K562 (cell line): ENCODE results near the gene ZBTB26. TPM values are rescaled to one million over a fixed set of nuclear protein-coding genes. Genes with fewer than 3 reads are reported as not detected.
A peak's percentile ranks its signal among the peaks of the same experiment; 100 is the strongest.

Experiments used
- BDP1 ChIP-seq: IDR thresholded peaks from 3 replicates; pipeline ENCODE4 v1.6.1; 2011; ENCODE audit not compliant: insufficient read length, insufficient read depth
- DACH1 ChIP-seq: fragments of 450-650 bp; IDR thresholded peaks from 2 replicates; pipeline ENCODE4 v1.6.1; 2018; ENCODE audit not compliant: partially characterized antibody
- E2F3 ChIP-seq: fragments of 250-450 bp; sonication (Bioruptor Pico); IDR thresholded peaks from 2 replicates; pipeline ENCODE4 v1.4.0; 2020; ENCODE audit warnings: mild to moderate bottlenecking
- GTF2F1 ChIP-seq: IDR thresholded peaks from 2 replicates; pipeline ENCODE4 v1.6.1; 2011; ENCODE audit warnings: low read depth, low read length, improper control_type of control experiment
- NR1H2 ChIP-seq: sonication (generic); formaldehyde crosslinking; IDR thresholded peaks from 2 replicates; pipeline ENCODE4 v1.4.0; 2020; ENCODE audit warnings: mild to moderate bottlenecking, missing genetic modification reagents
- SNIP1 ChIP-seq: fragments of 450-650 bp; IDR thresholded peaks from 2 replicates; pipeline ENCODE4 v1.7.1; 2017; ENCODE audit warnings: low read depth, mild to moderate bottlenecking
- SNRNP70 ChIP-seq: fragments of 200-400 bp; formaldehyde crosslinking; optimal IDR thresholded peaks from 2 replicates; pipeline ENCODE3; 2017; ENCODE audit warnings: low read depth, low read length
- SRSF9 ChIP-seq: fragments of 200-400 bp; formaldehyde crosslinking; IDR thresholded peaks from 2 replicates; pipeline ENCODE4 v1.6.1; 2017; ENCODE audit warnings: low read depth, low read length, borderline replicate concordance
- TAF7 ChIP-seq: fragments of 450-650 bp; IDR thresholded peaks from 2 replicates; pipeline ENCODE4 v1.6.1; 2016; ENCODE audit warnings: missing genetic modification characterization, missing compliant biosample characterization
- ZBED1 ChIP-seq: IDR thresholded peaks from 2 replicates; pipeline ENCODE4 v1.6.1; 2014
- ZBTB8A ChIP-seq: fragments of 450-650 bp; IDR thresholded peaks from 2 replicates; pipeline ENCODE4 v1.6.1; 2018; ENCODE audit warnings: mild to moderate bottlenecking, moderate library complexity; ENCODE audit not compliant: partially characterized antibody
- ZNF12 ChIP-seq: sonication (generic); formaldehyde crosslinking; IDR thresholded peaks from 2 replicates; pipeline ENCODE4 v1.4.0; 2020; ENCODE audit warnings: mild to moderate bottlenecking, missing genetic modification reagents
- ZNF274 ChIP-seq: IDR thresholded peaks from 2 replicates; pipeline ENCODE4 v1.6.1; 2011; ENCODE audit warnings: low read depth, mild to moderate bottlenecking, low read length, moderate library complexity, borderline replicate concordance
- ZSCAN32 ChIP-seq: fragments of 450-650 bp; formaldehyde crosslinking; IDR thresholded peaks from 2 replicates; pipeline ENCODE4 v1.4.0; 2020; ENCODE audit warnings: mild to moderate bottlenecking, moderate library complexity
- polyA plus RNA-seq, 8 experiments: library from polyadenylated mRNA; depleted of rRNA in 4 of 8; stranded (reverse) in 5 of 8; unstranded in 3 of 8; fragments of >200 nt; fragmentation: Nextera tagmentation in 2 of 8; fragmentation: Illumina TruSeq in 1 of 8; extraction: Ambion mirVana in 2 of 8; extraction: Trizol in 1 of 8; gene quantifications; 2 replicates each; pipeline versions ENCODE4 v1.2.1 to v1.2.3, GENCODE V29; 2011 to 2014; ENCODE audit warnings: inconsistent platforms in 1 of 8, missing spikeins in 1 of 8
- total RNA-seq, 7 experiments: library from RNA; depleted of rRNA in 6 of 7; stranded (reverse); fragments of >200 nt in 6 of 7; fragmentation: Illumina TruSeq in 2 of 7; extraction: Trizol in 2 of 7; gene quantifications; 2 replicates each; pipeline versions ENCODE4 v1.2.1 to v1.2.3, GENCODE V29; 2011 to 2021; ENCODE audit warnings: low replicate concordance in 1 of 7
- TF ChIP-seq, protein P1 (sequence below): fragments of 450-650 bp; IDR thresholded peaks from 2 replicates; pipeline ENCODE4 v1.6.1; 2018; ENCODE audit not compliant: partially characterized antibody
- TF ChIP-seq, protein P2 (sequence below): fragments of 450-650 bp; IDR thresholded peaks from 2 replicates; pipeline ENCODE4 v1.6.1; 2017; ENCODE audit warnings: mild to moderate bottlenecking, moderate library complexity
- TF ChIP-seq, protein P3 (sequence below): fragments of 150-350 bp; conservative IDR thresholded peaks from 2 replicates; pipeline ENCODE4 v1.6.1; 2014; ENCODE audit warnings: low read length
- TF ChIP-seq, protein P4 (sequence below): sonication (generic); formaldehyde crosslinking; IDR thresholded peaks from 2 replicates; pipeline ENCODE4 v1.4.0; 2020; ENCODE audit warnings: mild to moderate bottlenecking, missing genetic modification reagents

ZBTB26 gene
- total and polyA plus RNA-seq, 9 of the 15 experiments (the other 6 are each of a cell fraction or from before 2014, with no cell fraction given): 2.4 to 20.7 (median 5.0) TPM

DNA sequence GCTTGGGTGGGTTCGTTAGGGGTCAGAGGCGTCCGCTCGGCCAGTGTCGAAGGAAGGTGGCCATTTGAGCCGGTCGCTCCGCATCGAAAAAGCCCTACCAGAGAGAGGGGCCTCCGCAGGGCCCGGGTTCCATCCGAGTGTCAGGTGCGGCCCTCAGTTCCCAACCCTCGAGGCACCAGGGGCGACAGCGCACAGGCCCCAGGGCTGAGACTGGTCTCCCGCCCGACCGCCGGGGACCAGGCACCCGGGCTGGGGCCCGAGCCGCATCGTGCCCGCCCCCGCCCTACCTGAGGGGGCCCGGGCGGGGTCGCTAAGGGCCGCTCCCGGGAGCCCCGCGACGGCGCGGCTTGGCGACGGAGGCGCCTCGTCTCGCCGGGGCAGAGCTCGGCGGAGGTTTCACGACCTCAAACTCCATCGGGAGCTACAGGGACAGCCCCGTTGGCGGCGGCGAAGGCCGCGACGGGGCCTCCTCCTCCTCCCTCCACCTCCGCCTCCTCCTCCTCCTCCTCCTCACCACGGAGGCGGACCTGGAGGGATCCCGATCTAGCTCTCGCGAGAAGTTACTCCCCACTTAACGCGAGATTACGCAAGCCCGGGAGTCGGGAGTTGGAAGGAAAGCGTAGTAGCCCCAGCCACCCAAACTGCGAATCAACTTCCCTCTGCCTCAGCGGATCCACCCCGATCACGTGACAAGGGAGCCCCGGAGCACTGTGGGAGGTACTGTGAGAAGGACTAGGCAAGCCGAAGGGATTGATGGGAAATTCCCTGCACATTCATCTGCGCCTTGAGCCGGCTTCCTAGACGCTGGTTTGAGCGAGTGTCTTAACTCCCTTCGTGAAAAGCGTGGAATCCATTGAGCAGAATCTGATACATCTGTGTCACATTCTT is 26.2 kb downstream of the ZBTB26 start, which contains the start of gene RC3H2 (continued):
- TF ChIP-seq, protein P1, sequence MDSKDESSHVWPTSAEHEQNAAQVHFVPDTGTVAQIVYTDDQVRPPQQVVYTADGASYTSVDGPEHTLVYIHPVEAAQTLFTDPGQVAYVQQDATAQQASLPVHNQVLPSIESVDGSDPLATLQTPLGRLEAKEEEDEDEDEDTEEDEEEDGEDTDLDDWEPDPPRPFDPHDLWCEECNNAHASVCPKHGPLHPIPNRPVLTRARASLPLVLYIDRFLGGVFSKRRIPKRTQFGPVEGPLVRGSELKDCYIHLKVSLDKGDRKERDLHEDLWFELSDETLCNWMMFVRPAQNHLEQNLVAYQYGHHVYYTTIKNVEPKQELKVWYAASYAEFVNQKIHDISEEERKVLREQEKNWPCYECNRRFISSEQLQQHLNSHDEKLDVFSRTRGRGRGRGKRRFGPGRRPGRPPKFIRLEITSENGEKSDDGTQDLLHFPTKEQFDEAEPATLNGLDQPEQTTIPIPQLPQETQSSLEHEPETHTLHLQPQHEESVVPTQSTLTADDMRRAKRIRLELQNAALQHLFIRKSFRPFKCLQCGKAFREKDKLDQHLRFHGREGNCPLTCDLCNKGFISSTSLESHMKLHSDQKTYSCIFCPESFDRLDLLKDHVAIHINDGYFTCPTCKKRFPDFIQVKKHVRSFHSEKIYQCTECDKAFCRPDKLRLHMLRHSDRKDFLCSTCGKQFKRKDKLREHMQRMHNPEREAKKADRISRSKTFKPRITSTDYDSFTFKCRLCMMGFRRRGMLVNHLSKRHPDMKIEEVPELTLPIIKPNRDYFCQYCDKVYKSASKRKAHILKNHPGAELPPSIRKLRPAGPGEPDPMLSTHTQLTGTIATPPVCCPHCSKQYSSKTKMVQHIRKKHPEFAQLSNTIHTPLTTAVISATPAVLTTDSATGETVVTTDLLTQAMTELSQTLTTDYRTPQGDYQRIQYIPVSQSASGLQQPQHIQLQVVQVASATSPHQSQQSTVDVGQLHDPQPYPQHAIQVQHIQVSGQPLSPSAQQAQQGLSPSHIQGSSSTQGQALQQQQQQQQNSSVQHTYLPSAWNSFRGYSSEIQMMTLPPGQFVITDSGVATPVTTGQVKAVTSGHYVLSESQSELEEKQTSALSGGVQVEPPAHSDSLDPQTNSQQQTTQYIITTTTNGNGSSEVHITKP: peak; percentile 36
- peak; percentile 71; the same call in 1 of the 2 replicates for TF ChIP-seq ZSCAN32 (CRISPR knock-in tag)
- no peak for TF ChIP-seq SNRNP70
- TF ChIP-seq, protein P2, sequence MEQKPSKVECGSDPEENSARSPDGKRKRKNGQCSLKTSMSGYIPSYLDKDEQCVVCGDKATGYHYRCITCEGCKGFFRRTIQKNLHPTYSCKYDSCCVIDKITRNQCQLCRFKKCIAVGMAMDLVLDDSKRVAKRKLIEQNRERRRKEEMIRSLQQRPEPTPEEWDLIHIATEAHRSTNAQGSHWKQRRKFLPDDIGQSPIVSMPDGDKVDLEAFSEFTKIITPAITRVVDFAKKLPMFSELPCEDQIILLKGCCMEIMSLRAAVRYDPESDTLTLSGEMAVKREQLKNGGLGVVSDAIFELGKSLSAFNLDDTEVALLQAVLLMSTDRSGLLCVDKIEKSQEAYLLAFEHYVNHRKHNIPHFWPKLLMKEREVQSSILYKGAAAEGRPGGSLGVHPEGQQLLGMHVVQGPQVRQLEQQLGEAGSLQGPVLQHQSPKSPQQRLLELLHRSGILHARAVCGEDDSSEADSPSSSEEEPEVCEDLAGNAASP: no peak
- no peak for TF ChIP-seq GTF2F1
- no peak for TF ChIP-seq SRSF9
- TF ChIP-seq, protein P3, sequence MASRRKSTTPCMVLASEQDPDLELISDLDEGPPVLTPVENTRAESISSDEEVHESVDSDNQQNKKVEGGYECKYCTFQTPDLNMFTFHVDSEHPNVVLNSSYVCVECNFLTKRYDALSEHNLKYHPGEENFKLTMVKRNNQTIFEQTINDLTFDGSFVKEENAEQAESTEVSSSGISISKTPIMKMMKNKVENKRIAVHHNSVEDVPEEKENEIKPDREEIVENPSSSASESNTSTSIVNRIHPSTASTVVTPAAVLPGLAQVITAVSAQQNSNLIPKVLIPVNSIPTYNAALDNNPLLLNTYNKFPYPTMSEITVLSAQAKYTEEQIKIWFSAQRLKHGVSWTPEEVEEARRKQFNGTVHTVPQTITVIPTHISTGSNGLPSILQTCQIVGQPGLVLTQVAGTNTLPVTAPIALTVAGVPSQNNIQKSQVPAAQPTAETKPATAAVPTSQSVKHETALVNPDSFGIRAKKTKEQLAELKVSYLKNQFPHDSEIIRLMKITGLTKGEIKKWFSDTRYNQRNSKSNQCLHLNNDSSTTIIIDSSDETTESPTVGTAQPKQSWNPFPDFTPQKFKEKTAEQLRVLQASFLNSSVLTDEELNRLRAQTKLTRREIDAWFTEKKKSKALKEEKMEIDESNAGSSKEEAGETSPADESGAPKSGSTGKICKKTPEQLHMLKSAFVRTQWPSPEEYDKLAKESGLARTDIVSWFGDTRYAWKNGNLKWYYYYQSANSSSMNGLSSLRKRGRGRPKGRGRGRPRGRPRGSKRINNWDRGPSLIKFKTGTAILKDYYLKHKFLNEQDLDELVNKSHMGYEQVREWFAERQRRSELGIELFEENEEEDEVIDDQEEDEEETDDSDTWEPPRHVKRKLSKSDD: peak; percentile 97; the same call in 1 of the 2 replicates
- TF ChIP-seq DACH1: no peak
- TF ChIP-seq ZBED1: no peak
- no peak for TF ChIP-seq ZNF274
- 0 out of 2 replicates have a peak, but pooled peaks have one; percentile 21 for TF ChIP-seq ZNF12
- TF ChIP-seq ZBTB8A: no peak
- TF ChIP-seq E2F3 (CRISPR knock-in tag): peak; percentile 32; the same call in 1 of the 2 replicates
- no peak for TF ChIP-seq TAF7 (tag)
- no peak for TF ChIP-seq NR1H2 (CRISPR knock-in tag)
- TF ChIP-seq SNIP1: no peak
- no peak for TF ChIP-seq BDP1
- TF ChIP-seq, protein P4, sequence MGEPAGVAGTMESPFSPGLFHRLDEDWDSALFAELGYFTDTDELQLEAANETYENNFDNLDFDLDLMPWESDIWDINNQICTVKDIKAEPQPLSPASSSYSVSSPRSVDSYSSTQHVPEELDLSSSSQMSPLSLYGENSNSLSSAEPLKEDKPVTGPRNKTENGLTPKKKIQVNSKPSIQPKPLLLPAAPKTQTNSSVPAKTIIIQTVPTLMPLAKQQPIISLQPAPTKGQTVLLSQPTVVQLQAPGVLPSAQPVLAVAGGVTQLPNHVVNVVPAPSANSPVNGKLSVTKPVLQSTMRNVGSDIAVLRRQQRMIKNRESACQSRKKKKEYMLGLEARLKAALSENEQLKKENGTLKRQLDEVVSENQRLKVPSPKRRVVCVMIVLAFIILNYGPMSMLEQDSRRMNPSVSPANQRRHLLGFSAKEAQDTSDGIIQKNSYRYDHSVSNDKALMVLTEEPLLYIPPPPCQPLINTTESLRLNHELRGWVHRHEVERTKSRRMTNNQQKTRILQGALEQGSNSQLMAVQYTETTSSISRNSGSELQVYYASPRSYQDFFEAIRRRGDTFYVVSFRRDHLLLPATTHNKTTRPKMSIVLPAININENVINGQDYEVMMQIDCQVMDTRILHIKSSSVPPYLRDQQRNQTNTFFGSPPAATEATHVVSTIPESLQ: no peak
